IMR-90 (cell line): ENCODE measurements around the gene CAPZA2. TPM values are rescaled to one million over a fixed set of nuclear protein-coding genes. Genes with fewer than 3 reads are reported as not detected.

Experiments
- ATAC-seq: fragments of 200-7000 bp; cut with Tn5 transposase; 2 replicates; pipeline ENCODE4 v1.9.1; 2020; ENCODE audit warnings: low read depth, mild to moderate bottlenecking, moderate library complexity
- BruUV-seq: library from RNA; stranded (reverse); fragments of 400-500 nt; replicated peaks from 2 replicates; lab custom pipeline; 2021; lab: Mats Ljungman, UMichigan
- CTCF ChIA-PET: fragments of 300-600 bp; formaldehyde crosslinking; extraction: SDS; loops from one replicate; lab custom pipeline; 2021; ENCODE audit warnings: antibody characterized with exemption; lab: Yijun Ruan, JAX
- POLR2A ChIA-PET: fragments of 300-600 bp; sonication (Branson Sonifier 250); formaldehyde crosslinking; loops from one replicate; lab custom pipeline; 2022; ENCODE audit warnings: antibody characterized with exemption; ENCODE audit not compliant: unreplicated experiment; lab: Charles Lee
- DNase-seq: peaks from one replicate; pipeline ENCODE4 v3.0.0; 2013
- H2AFZ ChIP-seq: replicated peaks from 2 replicates; pipeline ENCODE3; 2013; ENCODE audit warnings: low read length, mild to moderate bottlenecking; ENCODE audit not compliant: poor library complexity
- H2AK5ac ChIP-seq: 2 replicates; pipeline ENCODE4 v1.6.1; 2013; ENCODE audit warnings: low read depth, low read length, inconsistent platforms
- H2AK9ac ChIP-seq: replicated peaks from 2 replicates; pipeline ENCODE3; 2013; ENCODE audit warnings: mild to moderate bottlenecking, low read depth, low read length, moderate library complexity; ENCODE audit not compliant: poor library complexity
- H2BK120ac ChIP-seq: 2 replicates; pipeline ENCODE4 v1.6.1; 2013; ENCODE audit warnings: low read depth, low read length, inconsistent platforms
- H2BK15ac ChIP-seq: 3 replicates; pipeline ENCODE4 v1.6.1; 2013; ENCODE audit warnings: low read depth, low read length, inconsistent platforms
- H2BK20ac ChIP-seq: 2 replicates; pipeline ENCODE4 v1.6.1; 2013; ENCODE audit warnings: low read depth, mild to moderate bottlenecking, inconsistent platforms, low read length, moderate library complexity
- H2BK5ac ChIP-seq: 2 replicates; pipeline ENCODE4 v1.6.1; 2013; ENCODE audit warnings: mild to moderate bottlenecking, low read depth, low read length, inconsistent platforms; ENCODE audit not compliant: poor library complexity, severe bottlenecking
- H3K14ac ChIP-seq: replicated peaks from 2 replicates; pipeline ENCODE4 v1.6.1; 2013; ENCODE audit warnings: low read depth, low read length, inconsistent platforms
- H3K18ac ChIP-seq: 2 replicates; pipeline ENCODE4 v1.6.1; 2013; ENCODE audit warnings: low read depth, low read length, control low read depth
- H3K23ac ChIP-seq: 2 replicates; pipeline ENCODE4 v1.6.1; 2013; ENCODE audit warnings: low read depth, low read length, inconsistent platforms
- H3K27ac ChIP-seq: 2 replicates; pipeline ENCODE4 v1.5.1; 2013; ENCODE audit warnings: mild to moderate bottlenecking, control low read depth, low read length; ENCODE audit not compliant: insufficient read depth
- H3K27me3 ChIP-seq: 2 replicates; pipeline ENCODE4 v1.6.1; 2013; ENCODE audit warnings: low read length; ENCODE audit not compliant: control insufficient read depth, insufficient read depth
- H3K36me3 ChIP-seq: 2 replicates; pipeline ENCODE4 v1.6.1; 2013; ENCODE audit warnings: low read length, mixed read lengths; ENCODE audit not compliant: control insufficient read depth, insufficient read depth
- H3K4ac ChIP-seq: 2 replicates; pipeline ENCODE4 v1.6.1; 2013; ENCODE audit warnings: low read depth, low read length, inconsistent platforms
- H3K4me1 ChIP-seq: 2 replicates; pipeline ENCODE4 v1.6.1; 2013; ENCODE audit warnings: low read length, mixed read lengths; ENCODE audit not compliant: control insufficient read depth, insufficient read depth
- H3K4me2 ChIP-seq: 2 replicates; pipeline ENCODE4 v1.6.1; 2013; ENCODE audit warnings: low read depth, mild to moderate bottlenecking, control low read depth, low read length, moderate library complexity
- H3K4me3 ChIP-seq: 2 replicates; pipeline ENCODE4 v1.5.1; 2013; ENCODE audit warnings: low read depth, mild to moderate bottlenecking, control low read depth, low read length, moderate library complexity; ENCODE audit not compliant: insufficient read depth
- H3K56ac ChIP-seq: 2 replicates; pipeline ENCODE4 v1.6.1; 2013; ENCODE audit warnings: low read length, inconsistent platforms; ENCODE audit not compliant: insufficient read depth; ENCODE audit errors: extremely low read depth
- H3K79me1 ChIP-seq, 2 experiments: 2 replicates each; pipeline ENCODE4 v1.6.1; 2013; ENCODE audit warnings: low read length in 2 of 2, inconsistent platforms in 1 of 2, low read depth in 1 of 2
- H3K9ac ChIP-seq: 2 replicates; pipeline ENCODE4 v1.6.1; 2013; ENCODE audit warnings: low read depth, low read length, control low read depth
- H3K9me1 ChIP-seq: 2 replicates; pipeline ENCODE4 v1.6.1; 2013; ENCODE audit warnings: low read length, inconsistent platforms; ENCODE audit not compliant: insufficient read depth
- H3K9me3 ChIP-seq: 2 replicates; pipeline ENCODE4 v1.6.1; 2013; ENCODE audit warnings: low read length; ENCODE audit not compliant: control insufficient read depth, insufficient read depth
- H4K20me1 ChIP-seq: 2 replicates; pipeline ENCODE4 v1.6.1; 2013; ENCODE audit warnings: low read length, inconsistent platforms; ENCODE audit not compliant: insufficient read depth
- H4K5ac ChIP-seq: 2 replicates; pipeline ENCODE4 v1.6.1; 2013; ENCODE audit warnings: mild to moderate bottlenecking, low read depth, low read length, control low read depth
- H4K8ac ChIP-seq, 2 experiments: 2 replicates each; pipeline ENCODE4 v1.6.1; 2013; ENCODE audit warnings: low read depth in 2 of 2, low read length in 2 of 2, control low read depth in 1 of 2, inconsistent platforms in 1 of 2
- H4K91ac ChIP-seq: 2 replicates; pipeline ENCODE4 v1.6.1; 2013; ENCODE audit warnings: low read depth, low read length, inconsistent platforms; ENCODE audit not compliant: insufficient read depth
- BHLHE40 ChIP-seq: fragments of 150-350 bp; IDR thresholded peaks from 2 replicates; pipeline ENCODE4 v1.6.1; 2016; ENCODE audit warnings: mild to moderate bottlenecking, low read depth, low read length
- CEBPB ChIP-seq: IDR thresholded peaks from 2 replicates; pipeline ENCODE4 v1.6.1; 2012; ENCODE audit warnings: low read depth, low read length, improper control_type of control experiment
- CHD1 ChIP-seq: IDR thresholded peaks from 2 replicates; pipeline ENCODE4 v1.6.1; 2012; ENCODE audit warnings: low read depth, low read length, improper control_type of control experiment
- CTCF ChIP-seq: conservative IDR thresholded peaks from 2 replicates; pipeline ENCODE4 v1.5.1; 2012; ENCODE audit warnings: mild to moderate bottlenecking, low read depth, low read length, improper control_type of control experiment
- FOS ChIP-seq: fragments of 150-350 bp; IDR thresholded peaks from 2 replicates; pipeline ENCODE4 v1.6.1; 2016; ENCODE audit warnings: low read depth, low read length
- MAFK ChIP-seq: IDR thresholded peaks from 2 replicates; pipeline ENCODE4 v1.6.1; 2012; ENCODE audit warnings: low read depth, low read length, improper control_type of control experiment
- MAZ ChIP-seq: IDR thresholded peaks from 2 replicates; pipeline ENCODE4 v1.6.1; 2012; ENCODE audit warnings: low read depth, mild to moderate bottlenecking, low read length, improper control_type of control experiment, moderate library complexity, borderline replicate concordance
- MXI1 ChIP-seq: IDR thresholded peaks from 2 replicates; pipeline ENCODE4 v1.6.1; 2012; ENCODE audit warnings: low read depth, mild to moderate bottlenecking, low read length, moderate library complexity, borderline replicate concordance
- NFE2L2 ChIP-seq: fragments of 150-350 bp; IDR thresholded peaks from 2 replicates; pipeline ENCODE4 v1.6.1; 2016; ENCODE audit warnings: low read depth, mild to moderate bottlenecking, low read length
- POLR2A ChIP-seq: IDR thresholded peaks from 2 replicates; pipeline ENCODE4 v1.6.1; 2012; ENCODE audit warnings: mild to moderate bottlenecking, low read depth, low read length
- RAD21 ChIP-seq: IDR thresholded peaks from 2 replicates; pipeline ENCODE4 v1.6.1; 2012; ENCODE audit warnings: low read length, improper control_type of control experiment
- RCOR1 ChIP-seq: IDR thresholded peaks from 2 replicates; pipeline ENCODE4 v1.6.1; 2012; ENCODE audit warnings: mild to moderate bottlenecking, low read length, improper control_type of control experiment; ENCODE audit not compliant: insufficient replicate concordance
- RFX5 ChIP-seq: IDR thresholded peaks from 2 replicates; pipeline ENCODE4 v1.8.0; 2012; ENCODE audit warnings: low read depth, mild to moderate bottlenecking, low read length, moderate library complexity
- SMC3 ChIP-seq: fragments of 150-350 bp; IDR thresholded peaks from 2 replicates; pipeline ENCODE4 v1.6.1; 2016; ENCODE audit warnings: low read depth, mild to moderate bottlenecking, antibody characterized with exemption, low read length, moderate library complexity
- USF2 ChIP-seq: fragments of 150-350 bp; IDR thresholded peaks from 2 replicates; pipeline ENCODE4 v1.6.1; 2017; ENCODE audit warnings: mild to moderate bottlenecking, antibody characterized with exemption, low read length, low read depth
- WGBS, 2 experiments: methylation state at CpG; one replicate each; pipeline versions ENCODE4 v1.1.5 to v1.1.7; 2013; ENCODE audit warnings: missing lambda C conversion rate in 2 of 2; ENCODE audit not compliant: insufficient read length in 1 of 2; ENCODE audit errors: extremely low coverage in 2 of 2; 5-methylcytosine and 5-hydroxymethylcytosine counted together
- dilution Hi-C: fragments of 300-500 bp; cut with HindIII; formaldehyde crosslinking; loops from one replicate; pipeline ENCODE4 v1.14.3; 2018; ENCODE audit warnings: low sequenced_read_pairs; ENCODE audit not compliant: unreplicated experiment
- in situ Hi-C: fragments of 300-500 bp; cut with MboI; formaldehyde crosslinking; loops from 3 replicates; pipeline ENCODE4 v1.14.3; 2019; ENCODE audit warnings: low sequenced_read_pairs, inconsistent platforms, mixed read lengths
- intact Hi-C: fragments of 100-400 bp; cut with micrococcal nuclease; formaldehyde crosslinking; loops from 2 replicates; pipeline ENCODE4 v1.10.0; 2022
- polyA plus RNA-seq, 3 experiments: library from polyadenylated mRNA; depleted of rRNA; stranded (reverse); fragments of >200 nt; gene quantifications; 2 replicates each; pipeline ENCODE4 v1.2.3, GENCODE V29; 2012; ENCODE audit warnings: low replicate concordance in 1 of 3
- total RNA-seq: library from RNA; depleted of rRNA; stranded (reverse); fragments of >200 nt; gene quantifications from 2 replicates; pipeline ENCODE4 v1.2.3, GENCODE V29; 2012

The CAPZA2 gene
- total and polyA plus RNA-seq, 2 of the 4 experiments (the other 2 are of a cell fraction): 66.6 to 133 TPM

- H4K91ac ChIP-seq: no peak overlapping the region
- DNase-seq: peak; percentile 82
- dilution Hi-C loops (no loop called here), in situ Hi-C loops (loop anchor here (5.0 to 25.0 kb wide), 3 partner anchors 187 to 782 kb away; no protein-coding TSS in a partner anchor), intact Hi-C loops (loop anchor here (1.0 to 5.0 kb wide), 6 partner anchors 55 to 787 kb away; no protein-coding TSS in a partner anchor)
- ATAC-seq: peak; percentile 99
- no peaks in the 10 kb centered on the region; the same call in 1 of the 2 replicates for H3K9me1 ChIP-seq
- no peak overlapping the region for H3K27ac ChIP-seq
- WGBS, 2 experiments: 66% methylated on average over 10 of the region's 25 CpGs; no CpG with 5 or more reads in 1 of the 2 experiments
- H3K9ac ChIP-seq: no peak overlapping the region
- no peak overlapping the region for H3K14ac ChIP-seq
- H3K9me3 ChIP-seq: no peaks in the 10 kb centered on the region
- peak overlapping the region; percentile 45 for H3K4me2 ChIP-seq
- H2AK5ac ChIP-seq: no peak overlapping the region
- H4K5ac ChIP-seq: no peak overlapping the region
- no peak overlapping the region for H3K4ac ChIP-seq
- no peaks in the 10 kb centered on the region for H3K4me1 ChIP-seq
- no peak overlapping the region for H2BK20ac ChIP-seq
- BruUV-seq: no TSS peak
- H3K23ac ChIP-seq: no peak overlapping the region
- H3K4me3 ChIP-seq: no peak overlapping the region
- no peaks in the 10 kb centered on the region for H3K79me1 ChIP-seq
- H3K18ac ChIP-seq: no peak overlapping the region
- H4K8ac ChIP-seq: no peak overlapping the region
- no peak overlapping the region for H2BK5ac ChIP-seq
- ChIA-PET POLR2A (no interaction called here), CTCF (interaction anchor here (0.6 to 1.2 kb wide), 6 partner anchors 30 to 311 kb away, joined by 3 read pairs; no protein-coding TSS in a partner anchor)
- no peaks in the 10 kb centered on the region for H4K20me1 ChIP-seq
- no peak overlapping the region for H3K56ac ChIP-seq
- H2BK120ac ChIP-seq: no peak overlapping the region
- peak overlapping the region; percentile 79 for H2AFZ ChIP-seq
- no peak overlapping the region for H2AK9ac ChIP-seq
- H3K27me3 ChIP-seq: no peaks in the 10 kb centered on the region
- H2BK15ac ChIP-seq: no peak overlapping the region
- no peaks in the 10 kb centered on the region for H3K36me3 ChIP-seq
- TF ChIP-seq CTCF (peak; percentile 92), BHLHE40 (no peak), USF2 (no peak), NFE2L2 (no peak), MXI1 (no peak), RCOR1 (no peak), MAFK (no peak), RFX5 (no peak), MAZ (no peak), CHD1 (no peak), SMC3 (peak; percentile 91), POLR2A (0 out of 2 replicates have a peak, but pooled peaks have one; percentile 30), FOS (no peak), CEBPB (no peak), RAD21 (peak; percentile 94)
Measured at GRCh38 chr7:116929914-116930913, 67.8 kb downstream of the CAPZA2 start.
